Kidney epithelial cell (primary cell): ENCODE results near the gene LEPROT. TPM values are rescaled to one million over a fixed set of nuclear protein-coding genes. Genes with fewer than 3 reads are reported as not detected.
"Not testable (repeated sequence)": the region's sequence is repeated elsewhere in the genome, so short reads cannot be mapped to it uniquely, and the experiment has no call there.

ENCODE experiments used
- DNase-seq: peaks from one replicate; pipeline ENCODE4 v3.0.0-alpha.2; 2010; ENCODE audit warnings: low read depth
- H3K27me3 ChIP-seq: 2 replicates; pipeline ENCODE4 v1.6.0; 2011; ENCODE audit warnings: low read length; ENCODE audit not compliant: control insufficient read depth, insufficient read depth
- H3K36me3 ChIP-seq: 2 replicates; pipeline ENCODE4 v1.5.1; 2011; ENCODE audit warnings: low read length; ENCODE audit not compliant: control insufficient read depth, insufficient read depth
- H3K4me3 ChIP-seq: 2 replicates; pipeline ENCODE4 v1.5.1; 2011; ENCODE audit warnings: low read depth, mild to moderate bottlenecking, control low read depth, low read length
- total RNA-seq: library from RNA; depleted of rRNA; stranded (reverse); fragments of >200 nt; gene quantifications from 2 replicates; pipeline ENCODE4 v1.2.3, GENCODE V29; 2015
- TF ChIP-seq, protein P1 (sequence below): IDR thresholded peaks from 2 replicates; pipeline ENCODE4 v1.5.1; 2011; ENCODE audit warnings: mild to moderate bottlenecking, moderate library complexity, low read length, control low read depth, inconsistent platforms; ENCODE audit not compliant: insufficient read depth, poor library complexity, severe bottlenecking

LEPROT gene
- total RNA-seq, 1 donor from 2014 or later = 59.6 TPM

DNA sequence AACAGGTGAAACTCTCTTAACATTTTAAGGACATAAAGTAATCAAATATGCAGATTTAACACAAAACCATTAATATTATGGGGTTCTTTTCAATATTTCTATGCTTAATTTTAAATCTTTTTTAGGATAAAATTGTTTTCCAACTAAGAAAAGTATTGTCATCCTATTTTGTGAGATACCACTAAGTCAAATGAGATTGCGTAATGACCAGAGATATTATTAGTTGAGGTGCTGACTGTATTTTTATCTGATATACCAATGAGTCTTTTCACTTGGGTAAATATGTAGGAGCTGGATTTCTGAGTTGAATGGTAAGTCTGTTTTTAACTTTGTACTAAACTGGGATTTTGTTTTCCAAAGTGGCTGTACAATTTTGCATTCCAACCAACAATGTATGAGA, 25.4 kb downstream of the LEPROT start:
- TF ChIP-seq, protein P1, sequence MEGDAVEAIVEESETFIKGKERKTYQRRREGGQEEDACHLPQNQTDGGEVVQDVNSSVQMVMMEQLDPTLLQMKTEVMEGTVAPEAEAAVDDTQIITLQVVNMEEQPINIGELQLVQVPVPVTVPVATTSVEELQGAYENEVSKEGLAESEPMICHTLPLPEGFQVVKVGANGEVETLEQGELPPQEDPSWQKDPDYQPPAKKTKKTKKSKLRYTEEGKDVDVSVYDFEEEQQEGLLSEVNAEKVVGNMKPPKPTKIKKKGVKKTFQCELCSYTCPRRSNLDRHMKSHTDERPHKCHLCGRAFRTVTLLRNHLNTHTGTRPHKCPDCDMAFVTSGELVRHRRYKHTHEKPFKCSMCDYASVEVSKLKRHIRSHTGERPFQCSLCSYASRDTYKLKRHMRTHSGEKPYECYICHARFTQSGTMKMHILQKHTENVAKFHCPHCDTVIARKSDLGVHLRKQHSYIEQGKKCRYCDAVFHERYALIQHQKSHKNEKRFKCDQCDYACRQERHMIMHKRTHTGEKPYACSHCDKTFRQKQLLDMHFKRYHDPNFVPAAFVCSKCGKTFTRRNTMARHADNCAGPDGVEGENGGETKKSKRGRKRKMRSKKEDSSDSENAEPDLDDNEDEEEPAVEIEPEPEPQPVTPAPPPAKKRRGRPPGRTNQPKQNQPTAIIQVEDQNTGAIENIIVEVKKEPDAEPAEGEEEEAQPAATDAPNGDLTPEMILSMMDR = no peak
- no peaks in the 10 kb centered on the region for H3K27me3 ChIP-seq
- H3K4me3 ChIP-seq = no peak overlapping the region
- no peaks in the 10 kb centered on the region for H3K36me3 ChIP-seq
- DNase-seq = no peak

DNA sequence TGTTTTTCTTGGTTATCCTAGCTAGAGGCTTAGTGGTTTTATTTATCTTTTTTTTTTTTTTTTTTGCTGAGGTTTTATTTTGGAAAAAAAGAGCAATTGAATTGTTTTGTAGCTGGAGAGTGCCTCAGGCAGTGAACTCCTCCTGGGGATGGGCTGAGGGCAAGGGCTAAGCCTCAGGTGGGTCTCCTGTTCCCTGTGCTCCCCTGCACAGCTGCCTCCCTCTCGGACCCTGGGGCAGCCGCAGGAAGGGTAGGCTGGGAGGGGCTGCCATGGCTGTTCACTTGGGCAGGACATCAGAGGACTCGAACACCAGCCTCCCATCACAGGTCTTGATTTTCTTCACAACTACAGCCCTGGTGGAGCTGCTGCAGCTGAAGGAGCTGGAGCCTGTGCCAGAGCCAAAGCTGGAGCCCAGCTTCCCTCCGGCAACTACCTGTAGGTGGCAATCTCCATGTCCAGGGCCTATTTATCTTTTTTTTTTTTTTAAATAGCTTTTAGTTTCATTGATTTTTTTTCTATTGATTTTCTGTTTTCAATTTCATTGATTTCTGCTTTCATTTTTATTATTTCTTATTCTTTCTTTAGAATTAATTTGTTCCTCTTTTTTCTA, 28.9 kb downstream of the LEPROT start:
- DNase-seq = no peak
- TF ChIP-seq, protein P1 = no peak
- no peaks in the 10 kb centered on the region for H3K27me3 ChIP-seq
- no peak overlapping the region for H3K4me3 ChIP-seq
- H3K36me3 ChIP-seq = no peaks in the 10 kb centered on the region

DNA sequence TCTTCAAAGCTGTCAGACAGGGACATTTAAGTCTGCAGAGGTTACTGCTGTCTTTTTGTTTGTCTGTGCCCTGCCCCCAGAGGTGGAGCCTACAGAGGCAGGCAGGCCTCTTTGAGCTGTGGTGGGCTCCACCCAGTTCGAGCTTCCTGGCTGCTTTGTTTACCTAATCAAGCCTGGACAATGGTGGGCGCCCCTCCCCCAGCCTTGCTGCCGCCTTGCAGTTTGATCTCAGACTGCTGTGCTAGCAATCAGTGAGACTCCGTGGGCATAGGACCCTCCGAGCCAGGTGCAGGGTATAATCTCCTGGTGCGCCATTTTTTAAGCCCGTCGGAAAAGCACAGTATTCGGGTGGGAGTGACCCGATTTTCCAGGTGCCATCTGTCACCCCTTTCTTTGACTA, 35.2 kb downstream of the LEPROT start:
- DNase-seq, H3K36me3 ChIP-seq, H3K27me3 ChIP-seq, H3K4me3 ChIP-seq: not testable (repeated sequence)

DNA sequence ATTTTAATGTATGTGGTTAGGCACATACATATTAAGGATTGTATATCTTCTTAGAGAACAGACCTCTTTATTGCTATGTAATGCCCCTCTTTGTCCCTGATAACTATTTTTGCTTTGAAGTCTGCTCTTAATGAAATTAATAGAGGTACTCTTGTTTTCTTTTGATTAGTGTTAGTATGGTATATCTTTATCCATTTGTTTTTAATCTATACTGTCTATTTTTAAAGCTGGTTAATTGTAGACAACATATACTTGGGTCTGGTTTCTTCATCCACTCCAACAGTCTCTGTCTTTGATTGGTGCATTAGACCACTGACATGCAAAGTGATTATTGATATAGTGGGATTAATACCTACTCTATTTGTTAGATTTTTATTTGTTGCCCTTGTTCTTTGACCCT, 36.0 kb downstream of the LEPROT start:
- no peak for DNase-seq
- H3K4me3 ChIP-seq = no peak overlapping the region
- H3K36me3 ChIP-seq = no peaks in the 10 kb centered on the region
- no peaks in the 10 kb centered on the region for H3K27me3 ChIP-seq
- TF ChIP-seq, protein P1 = no peak

DNA sequence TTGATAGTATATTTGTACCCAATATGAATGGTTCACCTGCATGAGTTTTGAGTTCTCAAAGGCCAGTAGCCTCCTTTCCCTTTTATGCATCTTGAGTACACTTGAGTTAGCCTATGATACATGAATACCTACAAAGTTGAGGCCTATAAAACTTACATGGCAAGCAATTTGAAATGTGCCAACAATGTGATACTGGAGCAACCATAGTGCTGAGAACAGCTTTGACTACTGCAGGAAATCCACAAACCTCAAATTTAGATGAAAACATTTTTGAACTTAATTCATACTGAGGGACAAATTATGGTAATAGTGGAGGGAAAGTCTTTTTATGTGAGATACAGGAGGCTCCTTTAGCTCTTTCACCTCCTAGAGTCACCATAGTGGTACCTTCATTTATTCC, 37.4 kb downstream of the LEPROT start:
- TF ChIP-seq, protein P1 = no peak
- no peaks in the 10 kb centered on the region for H3K27me3 ChIP-seq
- H3K4me3 ChIP-seq = no peak overlapping the region
- H3K36me3 ChIP-seq = no peaks in the 10 kb centered on the region
- no peak for DNase-seq

DNA sequence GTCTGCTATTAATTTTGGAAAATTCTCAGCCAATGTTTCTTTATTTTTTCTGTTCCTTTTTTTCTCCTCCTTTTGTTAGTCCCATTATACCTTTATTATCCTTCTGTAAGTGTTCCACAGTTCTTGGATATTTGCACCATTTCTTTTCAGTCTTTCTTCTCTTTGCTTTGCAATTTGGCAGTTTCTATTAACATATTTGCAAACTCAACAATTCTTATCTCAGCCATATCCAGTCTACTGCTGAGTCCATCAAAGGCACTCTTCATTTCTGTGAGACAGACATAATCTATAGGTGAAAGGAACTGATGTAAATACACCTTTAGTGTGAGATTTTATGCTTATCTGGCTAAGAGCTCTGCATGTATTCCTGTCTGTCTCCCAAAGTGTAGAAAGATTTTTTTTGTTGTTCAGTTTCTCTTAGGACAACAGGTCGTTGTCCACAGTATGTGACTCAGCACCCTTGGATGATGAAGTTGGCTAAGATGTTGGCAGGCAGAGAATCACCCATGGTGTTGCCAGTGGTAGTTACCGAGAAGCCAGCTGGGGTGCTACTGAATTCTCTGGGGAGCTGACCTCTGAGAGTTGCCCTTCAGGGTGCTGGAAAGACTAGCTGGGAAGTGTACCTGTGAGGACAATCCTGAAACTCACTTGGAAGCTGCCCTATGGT, 38.4 kb downstream of the LEPROT start:
- H3K4me3 ChIP-seq = no peak overlapping the region
- H3K36me3 ChIP-seq = no peaks in the 10 kb centered on the region
- TF ChIP-seq, protein P1 = no peak
- no peak for DNase-seq
- H3K27me3 ChIP-seq = no peaks in the 10 kb centered on the region
